ENCODE data around the gene RESP18.

DNA sequence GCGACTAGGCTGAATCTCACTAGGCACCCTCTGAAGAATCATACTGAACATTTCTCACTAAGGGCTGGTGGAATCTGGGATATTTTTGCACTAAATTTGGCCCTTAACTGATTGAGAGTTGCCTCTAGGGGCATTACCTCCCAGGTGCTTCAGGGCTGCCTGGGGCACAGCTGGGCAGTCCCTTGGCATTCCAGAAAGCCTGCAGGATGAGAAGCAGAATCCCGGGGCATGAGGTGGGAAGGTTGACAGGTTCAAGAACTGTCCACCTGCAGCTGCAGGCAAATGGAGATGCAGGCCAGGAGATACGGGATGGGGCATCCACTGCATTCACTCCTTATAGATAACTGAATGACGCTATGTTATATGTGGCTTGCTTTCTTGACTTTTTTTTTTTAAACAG lies 7.4 kb downstream of the RESP18 start:
- TF ChIP-seq POLR2AphosphoS5 (IDR thresholded peaks at IDR 0.05; ENCODE audit: low read depth, low read length): no peak
- TF ChIP-seq TAF1 (IDR thresholded peaks at IDR 0.05; ENCODE audit: borderline replicate concordance, low read depth, low read length): no peak
